Stimulated activated CD4-positive, alpha-beta T cell treated with anti-CD3 and anti-CD28 coated beads, Interleukin-4, amount 100 ng/mL, for 48 hours (primary cell): ENCODE data around the gene WHRN.
A peak's percentile ranks its signal among the peaks of the same experiment; 100 is the strongest.

Source experiments
- DNase-seq, 2 donors: peaks; one replicate each; pipeline ENCODE4 v3.0.0-alpha.2; 2020; ENCODE audit warnings: low read depth in 2 of 2

Gene WHRN

GRCh38 chr9:114397848-114398605 is 107.2 kb downstream of the WHRN start:
- peak; percentile 96 to 98 for DNase-seq

- no peak for DNase-seq
These were observed 107.9 kb downstream of the WHRN start for GRCh38 chr9:114397219-114397847.

GRCh38 chr9:114396558-114397218 is 108.6 kb downstream of the WHRN start:
- no peak for DNase-seq

- DNase-seq, result no peak
These were observed 109.5 kb downstream of the WHRN start for GRCh38 chr9:114395768-114396167.

GRCh38 chr9:114395334-114395617 is 110.0 kb downstream of the WHRN start:
- no peak for DNase-seq

- no peak for DNase-seq
These were observed 110.5 kb downstream of the WHRN start for GRCh38 chr9:114394523-114395333.

- no peak for DNase-seq
These were observed 112.5 kb downstream of the WHRN start for GRCh38 chr9:114392749-114393112.

- no peak for DNase-seq
These were observed 114.3 kb downstream of the WHRN start for GRCh38 chr9:114390952-114391351.

- no peak for DNase-seq
These were observed 115.5 kb downstream of the WHRN start for GRCh38 chr9:114389612-114390368.

- no peak for DNase-seq
These were observed 116.4 kb downstream of the WHRN start for GRCh38 chr9:114388764-114389375.

GRCh38 chr9:114388357-114388682 is 117.0 kb downstream of the WHRN start:
- no peak for DNase-seq

- peak; percentile 66 to 75 for DNase-seq
These were observed 117.5 kb downstream of the WHRN start, which contains the start of gene AKNA for GRCh38 chr9:114387680-114388356. AKNA (minus strand) TSS chr9:114387982; CDS start chr9:114381333, 6,649 bp downstream.

- no peak for DNase-seq
These were observed 118.2 kb downstream of the WHRN start for GRCh38 chr9:114386886-114387679.

- DNase-seq, result no peak
These were observed 118.8 kb downstream of the WHRN start for GRCh38 chr9:114386361-114386885.

GRCh38 chr9:114385397-114386181 is 119.7 kb downstream of the WHRN start:
- DNase-seq, result peak; percentile 74 to 85

GRCh38 chr9:114384836-114385396 is 120.4 kb downstream of the WHRN start:
- DNase-seq, result no peak

- DNase-seq, result no peak
These were observed 120.9 kb downstream of the WHRN start for GRCh38 chr9:114384341-114384740.

- DNase-seq, result no peak
These were observed 121.6 kb downstream of the WHRN start for GRCh38 chr9:114383521-114384231.
